OCI-LY1 (cell line): ENCODE measurements around the gene APLP1.

Experiments
- CTCF ChIP-seq: fragments of 200-600 bp; sonication (generic), shearing (Covaris generic); IDR thresholded peaks from 2 replicates; pipeline ENCODE4 v1.5.1; 2017; ENCODE audit warnings: mild to moderate bottlenecking, antibody characterized with exemption, low read length, moderate library complexity, mixed read lengths
- EZH2 ChIP-seq: fragments of 200-600 bp; sonication (generic), shearing (Covaris generic); IDR thresholded peaks from 2 replicates; pipeline ENCODE4 v1.8.0; 2017; ENCODE audit warnings: borderline replicate concordance, mixed run types, mild to moderate bottlenecking, antibody characterized with exemption, low read length, moderate library complexity, mixed read lengths

- TF ChIP-seq CTCF (no peak), EZH2 (no peak)
Measured at GRCh38 chr19:35845215-35846037, 22.9 kb upstream of the APLP1 start.
